Measurements from ENCODE around the gene FGF8.
A peak's percentile ranks its signal among the peaks of the same experiment; 100 is the strongest.

FGF8 gene

DNA sequence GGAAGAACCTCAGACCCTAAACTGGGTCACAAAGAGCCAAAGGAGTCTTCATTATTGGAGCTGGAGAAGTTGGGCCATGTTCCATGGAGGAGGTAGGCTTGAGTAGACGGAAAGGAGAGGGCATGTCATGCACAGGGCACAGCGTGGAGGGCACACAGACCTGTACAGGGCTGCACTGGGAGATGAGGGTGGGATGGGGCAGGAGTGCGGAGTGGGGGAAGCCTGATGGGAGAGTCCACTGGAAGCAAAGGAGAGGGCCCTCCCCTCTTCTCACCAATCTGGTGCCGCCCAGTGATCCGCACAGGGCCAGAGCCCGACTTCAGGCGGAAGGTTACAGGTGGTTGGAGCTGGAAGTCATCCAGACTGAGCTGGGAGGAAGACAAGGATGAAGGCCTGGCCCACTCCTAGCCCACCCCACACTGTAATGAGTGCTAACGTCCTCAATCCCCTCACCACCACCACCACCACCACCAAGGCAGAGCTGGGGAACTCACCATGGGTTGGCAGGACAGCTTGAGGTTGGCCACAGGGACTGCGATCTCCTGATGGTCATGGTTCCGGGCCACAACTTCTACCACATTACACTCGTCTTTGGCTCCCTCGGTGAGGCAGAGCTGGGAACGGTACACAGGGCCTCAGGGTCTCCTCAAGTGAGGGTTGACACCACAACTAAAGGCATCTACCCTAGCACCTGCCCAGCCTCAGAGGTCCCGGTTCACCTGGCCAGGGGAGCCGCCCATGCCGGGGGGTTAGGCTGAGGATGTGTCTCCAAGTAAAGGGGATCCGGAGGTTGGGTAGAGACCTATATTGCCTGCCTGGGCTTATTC lies 6.3 kb upstream of the FGF8 start:
- no peak for DNase-seq

GRCh38 chr10:101781655-101781983 lies 5.7 kb upstream of the FGF8 start:
- no peak for DNase-seq

DNA sequence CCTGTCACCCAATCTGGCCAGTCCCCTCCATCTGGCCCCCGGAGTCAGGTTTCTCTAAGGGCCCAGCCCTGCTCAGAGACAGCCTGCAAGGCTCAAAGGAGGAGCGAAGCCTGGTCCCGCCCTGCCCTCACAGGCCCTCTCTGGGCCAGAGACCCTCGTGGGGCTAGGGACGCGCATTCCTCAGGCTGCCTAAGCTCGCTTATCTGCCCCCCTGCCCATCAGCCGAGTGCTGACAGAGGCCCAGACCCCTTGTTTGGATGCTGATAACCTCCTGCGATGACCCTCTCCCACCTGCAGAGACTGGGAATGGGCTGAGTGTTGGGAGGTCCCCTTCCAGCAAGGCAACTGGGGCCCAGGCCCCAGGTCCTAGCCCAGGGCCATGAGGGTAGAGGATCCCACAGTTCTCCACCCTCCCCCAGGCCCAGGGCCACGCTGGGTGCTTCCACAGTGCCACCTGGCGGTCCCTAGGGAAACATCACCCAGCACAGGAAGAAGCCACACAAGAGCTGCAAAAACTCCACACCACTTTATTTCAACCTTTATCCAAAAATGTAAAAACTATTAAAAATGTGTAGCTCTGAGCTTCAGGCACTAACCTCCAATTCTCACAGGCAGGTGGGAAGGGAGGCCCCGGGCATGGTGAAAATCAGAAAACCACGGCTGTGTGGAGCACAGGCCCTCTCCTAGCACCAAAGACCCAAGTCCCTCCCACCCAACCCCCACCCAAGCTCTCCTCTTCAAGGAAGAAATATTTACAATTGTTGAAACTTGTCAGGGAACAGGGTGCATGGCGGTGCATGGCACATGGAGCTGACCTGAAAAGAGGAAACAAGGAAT lies 5.1 kb upstream of the FGF8 start:
- DNase-seq = no peak

DNA sequence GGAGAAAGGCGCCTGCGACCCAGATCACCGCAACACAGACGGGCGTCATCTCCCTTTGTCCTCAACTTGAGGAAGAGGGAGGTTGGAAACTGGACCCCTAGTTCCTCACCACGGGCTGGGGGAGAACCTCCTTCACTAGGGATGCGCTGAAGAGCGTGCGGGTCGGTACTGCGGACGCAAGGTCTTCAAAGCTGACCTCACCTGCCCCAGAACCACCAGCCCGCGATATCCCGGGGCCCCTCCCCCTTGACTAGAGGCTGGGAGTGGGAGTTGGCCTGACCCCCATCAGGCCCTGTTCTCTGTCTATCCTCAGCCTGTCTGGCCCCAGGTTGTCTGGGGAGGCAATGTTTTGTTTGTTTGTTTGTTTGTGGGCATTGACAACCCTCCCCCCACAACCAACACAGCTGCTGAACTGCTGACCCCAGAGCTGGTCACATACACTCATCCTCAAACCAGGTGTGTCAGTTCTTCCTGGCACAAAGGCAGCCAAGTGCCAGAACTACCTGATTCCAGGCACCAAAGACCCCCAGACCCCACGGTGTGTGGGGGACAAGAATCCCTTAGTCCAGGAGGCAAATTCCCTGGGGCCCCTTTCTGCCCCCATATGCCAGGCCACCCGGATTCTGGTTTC lies 4.4 kb upstream of the FGF8 start:
- no peak for DNase-seq

- DNase-seq = peak; percentile 5
These were observed 3.8 kb upstream of the FGF8 start for GRCh38 chr10:101779544-101780186.

DNA sequence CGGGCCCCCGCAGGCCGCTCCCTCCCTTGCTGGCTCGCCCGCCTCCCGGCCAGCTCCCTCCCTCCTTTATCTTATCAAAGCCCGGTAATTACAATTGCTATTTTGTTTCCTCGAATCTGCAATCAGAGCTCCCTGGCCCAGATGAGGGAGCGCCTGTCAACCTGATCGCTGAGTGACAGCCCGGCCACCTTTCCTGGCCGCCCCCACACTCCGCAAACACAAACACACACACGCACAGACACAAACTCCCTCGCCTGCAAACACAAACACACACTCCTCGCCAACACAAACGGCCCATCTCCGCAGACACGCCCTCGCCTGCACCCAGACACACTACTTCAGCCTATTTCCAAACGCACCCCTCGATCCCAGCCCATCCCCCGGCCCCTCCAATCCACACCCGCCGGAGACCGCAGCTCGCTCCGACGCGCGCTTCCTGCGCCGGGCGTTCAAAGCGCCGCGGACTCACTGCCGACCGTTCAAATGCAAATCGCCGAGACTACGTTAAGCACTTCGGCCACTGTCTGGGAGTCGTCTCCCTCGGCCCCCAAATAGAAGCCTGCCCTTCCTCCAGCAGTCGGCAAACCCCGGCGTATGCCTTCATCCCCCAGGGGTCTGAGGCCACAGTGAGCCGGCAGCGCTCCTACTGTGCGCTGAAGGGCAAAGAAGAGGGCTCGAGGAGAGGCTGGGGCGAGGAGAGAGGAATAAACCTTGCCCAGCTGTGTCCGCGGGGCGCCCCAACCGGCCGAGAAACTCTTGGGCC lies 3.0 kb upstream of the FGF8 start:
- no peak for DNase-seq

DNA sequence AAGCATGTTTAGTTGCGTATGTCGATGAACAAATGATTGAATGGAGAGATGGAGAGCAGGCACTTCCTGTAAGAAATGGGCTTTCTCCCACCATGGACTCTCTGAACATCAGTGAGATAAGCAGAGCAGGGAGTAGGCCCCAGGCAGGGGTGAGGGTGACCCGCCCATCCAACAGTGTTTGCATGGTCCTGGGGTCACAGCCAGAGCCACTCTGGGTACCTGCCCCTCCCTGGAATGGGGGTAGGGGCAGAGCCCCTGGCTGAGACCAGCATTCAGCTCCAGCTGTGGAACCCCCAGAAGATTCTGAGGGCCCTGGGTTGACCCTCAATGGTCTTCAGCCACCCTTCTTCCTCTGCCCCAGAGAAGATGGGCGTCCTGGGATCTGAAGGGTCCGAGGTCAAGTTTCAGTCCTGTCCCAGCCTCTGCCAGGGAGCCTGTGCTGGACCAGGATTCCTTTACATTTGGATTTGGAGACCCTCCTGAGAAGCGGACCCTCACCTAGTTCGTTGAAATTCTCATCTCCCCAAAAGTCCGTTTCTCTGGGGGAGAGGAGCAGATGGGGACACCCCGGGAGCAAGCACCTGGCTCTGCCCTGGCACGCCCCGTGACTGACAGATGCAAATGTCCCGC lies 2.4 kb upstream of the FGF8 start:
- DNase-seq = no peak

GRCh38 chr10:101777619-101778145 lies 1.8 kb upstream of the FGF8 start:
- DNase-seq = no peak

GRCh38 chr10:101776161-101776817 lies 375 bp upstream of the FGF8 start:
- no peak for DNase-seq

DNA sequence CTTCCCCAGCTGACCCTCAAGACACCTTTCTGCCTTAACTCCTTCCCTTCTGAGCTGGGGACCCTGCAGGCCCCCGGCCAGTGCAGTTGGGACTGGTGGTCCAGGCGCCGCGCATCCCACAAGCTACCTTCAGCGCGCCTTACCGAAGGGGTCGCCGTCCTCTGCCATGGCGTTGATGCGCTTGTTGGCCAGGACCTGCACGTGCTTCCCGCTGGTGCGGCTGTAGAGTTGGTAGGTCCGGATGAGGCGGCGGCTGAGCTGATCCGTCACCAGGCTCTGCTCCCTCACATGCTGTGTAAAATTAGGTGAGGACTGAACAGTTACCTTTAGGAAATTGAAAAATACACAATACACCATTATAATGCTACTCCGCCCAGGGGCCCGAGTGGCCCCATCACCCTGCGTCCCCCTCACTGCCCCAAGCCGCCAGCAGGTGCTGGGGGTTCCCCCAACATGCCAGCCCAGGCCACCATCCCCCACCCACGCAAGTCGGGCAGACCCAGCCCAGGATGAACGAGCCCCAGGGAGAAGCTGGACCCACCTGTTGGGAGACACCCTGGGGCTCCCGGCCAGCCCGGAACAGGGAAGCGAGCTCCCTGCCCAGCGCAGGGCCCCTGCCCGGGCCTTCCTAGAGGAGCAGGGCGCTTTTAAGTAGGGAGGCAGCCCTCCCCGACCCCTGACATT lies 1.2 kb downstream of the FGF8 start:
- DNase-seq = no peak

DNA sequence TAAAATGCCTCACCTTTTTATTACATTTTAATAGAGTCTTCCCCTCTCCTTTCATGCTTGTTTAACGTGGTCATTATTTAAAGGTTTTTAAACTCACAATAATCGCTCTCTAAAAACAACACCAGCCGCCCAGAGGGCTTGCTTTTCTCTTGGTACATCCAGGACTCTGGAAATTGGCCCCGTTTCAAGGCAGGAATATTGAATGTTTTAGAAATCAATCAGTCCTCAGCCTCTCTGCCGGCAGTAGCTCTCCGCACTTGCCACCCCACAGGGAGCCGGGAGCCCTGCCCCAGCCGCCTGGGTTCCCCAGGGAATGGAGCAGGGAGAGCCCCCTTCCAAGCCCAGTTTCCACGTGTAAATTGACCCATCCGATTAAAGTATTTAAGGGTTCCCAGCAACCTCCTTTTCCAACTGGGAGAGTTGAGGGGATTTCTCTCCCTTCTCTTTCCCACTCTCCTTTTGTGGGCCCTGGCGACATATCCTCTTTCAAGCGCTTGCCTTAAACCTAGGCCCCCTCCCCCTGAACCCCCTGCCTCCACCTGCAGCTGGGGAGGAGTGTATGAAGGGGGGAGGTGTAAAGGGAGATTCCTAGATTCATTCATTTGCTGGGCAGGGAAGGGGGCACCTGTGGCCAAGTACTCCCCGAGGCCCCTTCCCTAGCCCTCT lies 1.9 kb downstream of the FGF8 start:
- DNase-seq = no peak

- DNase-seq = no peak
These were observed 2.8 kb downstream of the FGF8 start for GRCh38 chr10:101772895-101773761.

DNA sequence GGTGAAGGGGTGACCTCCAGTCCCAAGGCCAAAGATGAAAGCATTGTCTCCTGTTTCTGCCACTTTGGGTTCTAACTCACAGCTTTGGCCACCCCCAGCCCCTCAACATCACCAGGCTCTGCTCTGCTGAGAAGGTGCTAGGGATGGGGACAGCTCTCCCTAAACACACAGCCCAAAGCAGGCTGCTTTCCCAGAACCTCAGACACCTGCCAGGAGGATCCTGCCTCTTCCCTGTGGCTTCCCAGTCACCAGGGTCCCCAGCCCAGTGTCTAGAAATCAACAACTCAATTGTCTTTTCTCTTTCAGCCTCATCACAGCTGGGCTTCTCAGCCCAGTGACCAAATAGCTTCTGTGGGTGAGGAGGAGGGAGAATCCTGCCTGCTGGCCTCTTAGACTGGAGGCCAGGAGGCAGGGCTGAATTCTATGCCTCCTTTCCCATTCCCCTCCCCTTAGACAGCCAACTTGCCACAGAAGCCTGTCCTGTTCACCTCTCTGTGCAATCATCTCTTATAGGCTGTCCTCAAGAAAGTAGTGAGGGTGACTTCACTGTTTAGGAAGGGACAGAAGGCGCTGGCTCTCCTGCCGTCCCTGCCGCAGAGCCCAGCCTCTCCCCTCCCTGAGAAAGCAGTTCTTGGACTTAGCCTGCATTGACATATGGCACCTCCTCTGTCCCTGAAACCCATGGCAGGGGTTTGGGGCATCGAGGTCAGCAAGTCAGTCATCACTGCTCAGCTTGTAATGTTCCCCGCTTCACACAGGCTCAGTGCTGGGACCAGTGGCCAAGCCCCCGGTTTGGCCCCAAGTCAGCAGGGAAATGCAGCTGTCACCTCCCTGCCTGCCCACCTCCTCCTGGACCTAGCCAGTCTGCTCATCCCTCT lies 3.7 kb downstream of the FGF8 start:
- DNase-seq = no peak

- DNase-seq = no peak
These were observed 4.5 kb downstream of the FGF8 start for GRCh38 chr10:101771380-101771779.

- DNase-seq = no peak
These were observed 5.3 kb downstream of the FGF8 start for GRCh38 chr10:101770331-101771215.

DNA sequence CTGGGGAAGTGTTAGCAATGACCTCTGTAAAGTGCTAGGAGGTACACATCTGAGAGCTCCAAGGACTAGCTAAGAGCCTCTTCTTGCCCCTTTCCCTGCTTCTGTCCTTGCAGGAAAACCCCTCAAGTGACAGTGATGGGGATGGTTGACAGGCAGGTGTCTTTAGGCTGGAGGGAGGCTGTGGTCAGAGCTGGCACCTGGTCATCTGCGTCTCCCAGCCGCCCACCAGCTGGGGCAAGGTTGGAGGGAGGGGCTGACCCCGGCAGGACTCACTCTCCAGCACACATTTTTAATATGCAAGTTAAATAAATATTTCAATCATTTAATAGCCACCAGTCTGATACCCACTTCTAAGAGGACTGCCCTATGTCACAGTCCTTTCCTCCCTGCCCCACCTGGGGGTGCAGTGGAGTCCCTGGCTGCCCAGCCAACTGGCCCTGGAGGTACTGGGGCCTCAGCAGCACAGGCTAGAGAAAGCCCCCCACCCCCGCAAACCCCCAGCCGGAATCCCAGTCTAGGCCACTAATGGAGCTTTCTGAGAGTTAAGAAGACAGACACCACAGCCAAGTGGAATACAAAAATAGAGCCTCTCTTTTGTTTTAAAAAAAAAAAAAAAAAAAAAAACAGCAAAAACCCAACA lies 6.3 kb downstream of the FGF8 start:
- no peak for DNase-seq
